HepG2 (cell line): ENCODE measurements around the gene BTN1A1. TPM values are rescaled to one million over a fixed set of nuclear protein-coding genes. Genes with fewer than 3 reads are reported as not detected.

Experiments used
- E2F5 ChIP-seq: sonication (generic); formaldehyde crosslinking; conservative IDR thresholded peaks from 2 replicates; pipeline ENCODE4 v1.4.0; 2020; ENCODE audit warnings: missing genetic modification reagents
- FOXP1 ChIP-seq, 2 experiments: fragments of 450-650 bp in 1 of 2; IDR thresholded peaks; 2 replicates each; pipeline ENCODE4 v1.6.1; 2017 to 2018; ENCODE audit warnings: antibody characterized with exemption in 1 of 2
- HCFC1 ChIP-seq: fragments of 150-350 bp; IDR thresholded peaks from 2 replicates; pipeline ENCODE4 v1.6.1; 2014; ENCODE audit warnings: low read depth, low read length
- IRF2 ChIP-seq: IDR thresholded peaks from 2 replicates; pipeline ENCODE4 v1.6.1; 2018; ENCODE audit warnings: missing genetic modification reagents, missing compliant biosample characterization
- KLF13 ChIP-seq: sonication (generic); formaldehyde crosslinking; IDR thresholded peaks from 2 replicates; pipeline ENCODE4 v1.4.0; 2020; ENCODE audit warnings: mild to moderate bottlenecking, missing genetic modification reagents
- MEF2D ChIP-seq: sonication (generic); formaldehyde crosslinking; IDR thresholded peaks from 2 replicates; pipeline ENCODE4 v1.5.1; 2020; ENCODE audit warnings: mild to moderate bottlenecking, missing genetic modification reagents
- NR1H2 ChIP-seq: sonication (generic); formaldehyde crosslinking; IDR thresholded peaks from 2 replicates; pipeline ENCODE4 v1.8.1; 2022; ENCODE audit warnings: low read depth, missing genetic modification reagents, borderline replicate concordance
- NRL ChIP-seq: sonication (generic); formaldehyde crosslinking; IDR thresholded peaks from 2 replicates; pipeline ENCODE4 v1.5.0; 2020; ENCODE audit warnings: missing genetic modification reagents, mild to moderate bottlenecking, moderate library complexity, borderline replicate concordance
- RAD21 ChIP-seq: fragments of 450-650 bp; formaldehyde crosslinking; IDR thresholded peaks from 2 replicates; pipeline ENCODE4 v1.5.0; 2020; ENCODE audit warnings: mild to moderate bottlenecking
- RARG ChIP-seq: sonication (generic); formaldehyde crosslinking; IDR thresholded peaks from 2 replicates; pipeline ENCODE4 v1.4.0; 2020; ENCODE audit warnings: low read depth, mild to moderate bottlenecking, missing genetic modification reagents
- RORA ChIP-seq: sonication (generic); formaldehyde crosslinking; IDR thresholded peaks from 2 replicates; pipeline ENCODE4 v1.5.0; 2020; ENCODE audit warnings: mild to moderate bottlenecking, missing genetic modification reagents, moderate library complexity
- SAP130 ChIP-seq: IDR thresholded peaks from 2 replicates; pipeline ENCODE4 v1.6.1; 2016; ENCODE audit warnings: low read depth
- SRSF9 ChIP-seq: fragments of 200-400 bp; formaldehyde crosslinking; IDR thresholded peaks from 2 replicates; pipeline ENCODE4 v1.6.1; 2018; ENCODE audit warnings: borderline replicate concordance, mild to moderate bottlenecking, low read depth, low read length; ENCODE audit not compliant: insufficient read depth, poor library complexity, severe bottlenecking
- SSRP1 ChIP-seq: IDR thresholded peaks from 2 replicates; pipeline ENCODE4 v1.6.1; 2016; ENCODE audit warnings: control low read depth
- TBX3 ChIP-seq: fragments of 450-650 bp; IDR thresholded peaks from 2 replicates; pipeline ENCODE4 v1.6.1; 2017; ENCODE audit warnings: antibody characterized with exemption, mild to moderate bottlenecking, inconsistent platforms, borderline replicate concordance
- U2AF1 ChIP-seq: fragments of 200-400 bp; formaldehyde crosslinking; optimal IDR thresholded peaks from 2 replicates; pipeline ENCODE3; 2017; ENCODE audit warnings: mild to moderate bottlenecking, low read depth, low read length
- ZKSCAN8 ChIP-seq: IDR thresholded peaks from 2 replicates; pipeline ENCODE4 v1.6.1; 2016; ENCODE audit warnings: borderline replicate concordance, missing genetic modification reagents, missing compliant biosample characterization
- ZMYM3 ChIP-seq: sonication (generic); formaldehyde crosslinking; IDR thresholded peaks from 2 replicates; pipeline ENCODE4 v1.5.1; 2020; ENCODE audit warnings: mild to moderate bottlenecking, missing genetic modification reagents
- ZNF343 ChIP-seq: sonication (generic); formaldehyde crosslinking; IDR thresholded peaks from 2 replicates; pipeline ENCODE4 v1.4.0; 2020; ENCODE audit warnings: mild to moderate bottlenecking, missing genetic modification reagents
- ZNF44 ChIP-seq: sonication (generic); formaldehyde crosslinking; IDR thresholded peaks from 2 replicates; pipeline ENCODE4 v1.5.1; 2020; ENCODE audit warnings: mild to moderate bottlenecking, missing genetic modification reagents
- ZNF614 ChIP-seq: IDR thresholded peaks from 2 replicates; pipeline ENCODE4 v1.6.1; 2018; ENCODE audit warnings: missing biosample characterization, missing genetic modification reagents, inconsistent platforms, borderline replicate concordance
- ZNF619 ChIP-seq: sonication (generic); formaldehyde crosslinking; IDR thresholded peaks from 2 replicates; pipeline ENCODE4 v1.4.0; 2020; ENCODE audit warnings: mild to moderate bottlenecking, missing genetic modification reagents
- ZNF891 ChIP-seq: sonication (generic); formaldehyde crosslinking; IDR thresholded peaks from 2 replicates; pipeline ENCODE4 v1.5.0; 2020; ENCODE audit warnings: mild to moderate bottlenecking, missing genetic modification reagents
- polyA plus RNA-seq, 8 experiments: library from polyadenylated mRNA; depleted of rRNA in 3 of 8; stranded (reverse) in 7 of 8; unstranded in 1 of 8; fragments of >200 nt; fragmentation: Illumina TruSeq in 4 of 8; extraction: Trizol in 4 of 8; gene quantifications; 2 replicates each; pipeline versions ENCODE4 v1.2.1 to v1.2.3, GENCODE V29; 2011 to 2016; ENCODE audit warnings: low read depth in 4 of 8, missing spikeins in 1 of 8, mixed read lengths in 1 of 8; ENCODE audit not compliant: insufficient read depth in 1 of 8
- total RNA-seq, 5 experiments: library from RNA; depleted of rRNA; stranded (reverse); fragments of >200 nt; fragmentation: Illumina TruSeq; extraction: Trizol; gene quantifications; 2 replicates each; pipeline ENCODE4 v1.2.3, GENCODE V29; 2016; ENCODE audit warnings: low read depth in 1 of 5
- TF ChIP-seq, protein P1 (sequence below): sonication (generic); formaldehyde crosslinking; IDR thresholded peaks from 2 replicates; pipeline ENCODE4 v1.4.0; 2020; ENCODE audit warnings: missing genetic modification reagents

BTN1A1 gene
- total and polyA plus RNA-seq, 2 of the 13 experiments (the other 11 are each of a cell fraction or from before 2014, with no cell fraction given) = 0.04 TPM; not detected in 1

- TF ChIP-seq SRSF9 (no peak), SAP130 (CRISPR knock-in tag) (peak; percentile 83), RORA (no peak), FOXP1 (IDR thresholded peaks at IDR 0.05) (no peak), FOXP1 (CRISPR knock-in tag; IDR thresholded peaks at IDR 0.05) (0 out of 2 replicates have a peak, but pooled peaks have one; percentile 19), SSRP1 (CRISPR knock-in tag) (peak; percentile 99), RAD21 (no peak; the same call in none of the 2 replicates), ZKSCAN8 (CRISPR knock-in tag) (peak; percentile 86), HCFC1 (peak; percentile 50; the same call in 1 of the 2 replicates), KLF13 (CRISPR knock-in tag) (no peak), TBX3 (no peak), ZNF343 (CRISPR knock-in tag) (peak; percentile 58), ZNF44 (CRISPR knock-in tag) (peak; percentile 70; the same call in 1 of the 2 replicates), NRL (CRISPR knock-in tag) (peak; percentile 91; the same call in 1 of the 2 replicates), U2AF1 (no peak), IRF2 (CRISPR knock-in tag) (peak; percentile 80), ZNF614 (CRISPR knock-in tag) (peak; percentile 98; the same call in 1 of the 2 replicates), NR1H2 (CRISPR knock-in tag) (no peak; the same call in 1 of the 2 replicates), RARG (CRISPR knock-in tag) (no peak), MEF2D (CRISPR knock-in tag) (peak; percentile 81; the same call in 1 of the 2 replicates), E2F5 (CRISPR knock-in tag) (no peak), ZNF891 (CRISPR knock-in tag) (peak; percentile 87), ZMYM3 (CRISPR knock-in tag) (peak; percentile 92), ZNF619 (CRISPR knock-in tag) (0 out of 2 replicates have a peak, but pooled peaks have one; percentile 42)
- TF ChIP-seq, protein P1, sequence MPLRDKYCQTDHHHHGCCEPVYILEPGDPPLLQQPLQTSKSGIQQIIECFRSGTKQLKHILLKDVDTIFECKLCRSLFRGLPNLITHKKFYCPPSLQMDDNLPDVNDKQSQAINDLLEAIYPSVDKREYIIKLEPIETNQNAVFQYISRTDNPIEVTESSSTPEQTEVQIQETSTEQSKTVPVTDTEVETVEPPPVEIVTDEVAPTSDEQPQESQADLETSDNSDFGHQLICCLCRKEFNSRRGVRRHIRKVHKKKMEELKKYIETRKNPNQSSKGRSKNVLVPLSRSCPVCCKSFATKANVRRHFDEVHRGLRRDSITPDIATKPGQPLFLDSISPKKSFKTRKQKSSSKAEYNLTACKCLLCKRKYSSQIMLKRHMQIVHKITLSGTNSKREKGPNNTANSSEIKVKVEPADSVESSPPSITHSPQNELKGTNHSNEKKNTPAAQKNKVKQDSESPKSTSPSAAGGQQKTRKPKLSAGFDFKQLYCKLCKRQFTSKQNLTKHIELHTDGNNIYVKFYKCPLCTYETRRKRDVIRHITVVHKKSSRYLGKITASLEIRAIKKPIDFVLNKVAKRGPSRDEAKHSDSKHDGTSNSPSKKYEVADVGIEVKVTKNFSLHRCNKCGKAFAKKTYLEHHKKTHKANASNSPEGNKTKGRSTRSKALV = 0 out of 2 replicates have a peak, but pooled peaks have one; percentile 17
Observed at GRCh38 chr6:26537160-26537845, 37.2 kb downstream of the BTN1A1 start (continued).
